D721Med (cell line): ENCODE data around the gene BRMS1L.

Experiments
- DNase-seq: peaks from one replicate; pipeline ENCODE4 v3.0.0; 2011; ENCODE audit warnings: low spot score; ENCODE audit not compliant: insufficient read length
- FAIRE-seq: peaks from 2 replicates; lab custom pipeline; 2011; peaks lifted over from hg19 to GRCh38; lab: Jason Lieb, UNC
- CTCF ChIP-seq: IDR thresholded peaks from 2 replicates; pipeline ENCODE4 v1.5.1; 2012; ENCODE audit warnings: mild to moderate bottlenecking, control low read depth; ENCODE audit not compliant: insufficient read depth; ENCODE audit errors: missing control alignments

Gene BRMS1L

GRCh38 chr14:35877276-35877675 is 51.1 kb downstream of the BRMS1L start:
- no peak for TF ChIP-seq CTCF
- FAIRE-seq (no peak), DNase-seq (no peak)

GRCh38 chr14:35878272-35879150 is 52.4 kb downstream of the BRMS1L start:
- TF ChIP-seq CTCF: no peak
- no peak for DNase-seq
- no peak for FAIRE-seq

DNA sequence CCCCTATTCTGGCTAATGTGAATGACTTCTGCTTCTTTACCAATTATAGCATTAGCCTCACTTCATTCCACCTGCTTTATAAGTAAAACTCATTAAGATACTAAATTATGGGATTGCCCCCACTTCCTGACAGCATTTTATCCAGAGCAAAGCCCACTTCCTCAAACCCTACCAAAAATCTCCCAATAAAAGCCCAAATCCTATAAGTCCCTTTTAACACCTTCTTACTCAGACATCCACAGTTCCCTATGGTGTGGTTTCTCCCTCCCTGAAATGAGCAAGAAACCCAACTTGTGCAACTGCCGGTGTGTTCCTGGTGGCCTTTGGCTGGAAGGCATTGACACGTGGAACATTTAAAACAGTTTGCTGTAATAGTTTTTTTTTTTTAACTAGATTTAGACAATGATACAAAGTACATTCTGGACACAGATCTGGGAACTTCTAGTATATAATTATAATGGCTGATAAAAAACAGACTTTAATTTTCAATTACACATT is 53.1 kb downstream of the BRMS1L start:
- DNase-seq (no peak), FAIRE-seq (no peak)
- TF ChIP-seq CTCF: no peak

DNA sequence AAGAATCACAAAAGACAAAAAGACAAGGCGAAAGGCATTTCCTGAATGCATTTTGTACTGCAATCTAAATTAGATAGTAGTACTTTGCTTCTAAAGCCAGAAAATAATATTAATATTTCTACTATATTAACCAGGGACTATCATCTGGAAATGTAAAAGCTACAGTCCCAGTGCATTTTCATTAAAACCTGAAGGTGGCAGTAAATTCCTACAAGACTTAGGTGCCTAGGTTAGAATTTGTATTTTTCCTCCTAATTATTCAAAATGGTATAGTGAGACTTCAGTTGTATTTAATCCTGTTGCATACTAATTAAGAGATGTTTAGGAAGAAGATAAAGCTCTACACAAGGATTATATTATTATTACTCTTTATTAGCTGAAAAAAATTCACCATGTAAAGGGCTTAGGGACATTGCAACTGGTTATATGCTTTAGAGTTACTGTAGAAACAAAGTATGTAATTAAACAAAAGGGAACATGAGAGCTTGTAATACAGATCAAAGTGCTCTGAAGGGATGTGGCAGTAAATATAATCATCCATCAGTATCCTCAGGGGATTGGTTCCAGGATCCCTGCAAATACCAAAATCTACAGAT is 53.6 kb downstream of the BRMS1L start:
- peak; percentile 54 for TF ChIP-seq CTCF
- DNase-seq: no peak
- no peak for FAIRE-seq

GRCh38 chr14:35881280-35881679 is 55.1 kb downstream of the BRMS1L start:
- no peak for FAIRE-seq
- no peak for TF ChIP-seq CTCF

DNA sequence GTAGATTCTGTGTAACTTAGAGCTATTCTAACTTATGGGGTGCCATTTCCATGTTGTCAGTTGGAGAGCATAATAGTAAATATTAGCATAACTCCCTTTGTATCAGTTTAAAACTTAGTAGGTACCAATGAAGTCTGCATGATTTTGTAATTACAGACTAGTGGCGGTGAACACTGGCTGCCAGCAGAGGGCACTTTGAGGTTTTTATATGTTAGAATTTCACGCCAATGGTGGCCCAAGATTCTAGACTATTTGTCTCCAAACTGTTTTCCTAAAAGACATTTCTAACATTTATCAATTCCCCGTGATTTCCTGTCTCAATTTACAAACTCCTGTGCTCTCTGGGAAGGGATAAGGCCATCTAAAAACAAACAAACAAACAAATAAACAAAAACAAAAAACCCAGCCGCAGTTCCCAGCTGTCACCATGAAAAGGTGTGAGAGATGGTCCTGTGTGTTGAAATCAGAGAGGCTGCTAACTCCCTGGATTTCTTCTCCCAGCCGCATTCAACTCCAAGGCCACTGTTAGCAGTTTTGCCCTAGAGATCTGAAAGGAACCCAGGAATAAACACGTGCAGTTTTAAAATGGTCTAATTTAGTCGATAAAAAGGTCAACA is 57.6 kb downstream of the BRMS1L start:
- peak; percentile 65 for TF ChIP-seq CTCF
- peak; percentile 25 for FAIRE-seq
- DNase-seq: no peak

More at GRCh38 chr14:35881280-35881679, 55.1 kb downstream of the BRMS1L start:
- DNase-seq: no peak
